ENCODE measurements around the gene ARID5B.
"Not testable (repeated sequence)": the region's sequence is repeated elsewhere in the genome, so short reads cannot be mapped to it uniquely, and the experiment has no call there.

ARID5B gene

DNA sequence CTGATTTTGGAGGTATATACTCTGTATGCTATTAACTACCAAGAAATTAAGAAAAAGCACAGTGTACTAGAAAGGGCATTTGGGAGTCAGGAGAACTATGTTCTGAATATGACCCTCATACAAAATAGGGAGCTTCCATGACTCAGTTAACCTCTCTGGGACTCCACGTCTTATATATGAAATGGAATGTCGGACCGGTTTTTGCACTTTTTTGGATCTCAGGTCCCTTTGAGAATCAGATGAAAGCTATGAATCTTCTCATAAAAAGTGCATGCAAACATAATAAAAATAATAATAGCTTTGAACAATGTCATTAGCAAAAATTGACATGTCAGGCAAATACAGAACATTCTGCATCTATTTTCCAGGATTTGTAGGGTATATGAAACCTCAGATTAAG is 113.0 kb downstream of the ARID5B start:
- DNase-seq (ENCODE audit: low read depth), result no peak

GRCh38 chr10:62015994-62016393 is 114.5 kb downstream of the ARID5B start:
- no peak for DNase-seq (ENCODE audit: low read depth)

- no peak for DNase-seq (ENCODE audit: low read depth)
Measured at GRCh38 chr10:62016623-62017490, 115.4 kb downstream of the ARID5B start.

- DNase-seq (ENCODE audit: low read depth), result no peak
Measured at GRCh38 chr10:62017491-62017870, 116.0 kb downstream of the ARID5B start.

- no peak for DNase-seq (ENCODE audit: low read depth)
Measured at GRCh38 chr10:62018131-62018911, 116.8 kb downstream of the ARID5B start.

- DNase-seq (ENCODE audit: low read depth), result no peak
Measured at GRCh38 chr10:62019013-62019684, 117.7 kb downstream of the ARID5B start.

DNA sequence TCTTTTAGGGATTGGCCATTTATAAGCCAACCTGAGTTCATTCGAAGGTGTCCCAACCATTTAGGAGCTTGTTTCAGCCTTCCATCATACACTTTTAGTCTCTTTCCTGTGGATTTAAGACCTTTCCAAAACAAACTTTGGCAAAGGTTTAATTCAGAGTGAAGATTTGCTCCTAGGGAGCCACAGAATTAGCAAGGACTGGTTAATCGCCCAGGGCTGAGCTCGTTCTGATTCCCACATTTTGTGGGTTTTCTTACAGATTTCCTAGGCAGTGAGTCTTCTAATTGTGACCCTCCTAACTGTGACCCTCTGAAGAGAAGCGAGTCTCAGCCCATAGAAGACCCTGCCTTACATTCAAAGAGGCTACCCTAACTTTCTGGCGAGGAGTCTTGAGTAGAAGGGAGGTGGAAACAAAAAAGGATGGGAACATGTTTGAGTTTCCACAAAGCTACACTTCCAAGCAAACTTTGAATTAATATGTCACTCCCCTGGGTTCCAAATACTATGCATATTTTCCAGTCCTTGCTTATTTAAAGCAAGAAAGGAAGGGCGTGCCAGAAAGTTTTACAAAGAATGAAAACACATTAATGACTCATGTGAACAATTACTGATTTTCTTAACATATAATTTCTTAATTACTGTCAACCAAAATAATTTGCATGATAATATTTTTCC is 118.3 kb downstream of the ARID5B start:
- DNase-seq (ENCODE audit: low read depth), result no peak

DNA sequence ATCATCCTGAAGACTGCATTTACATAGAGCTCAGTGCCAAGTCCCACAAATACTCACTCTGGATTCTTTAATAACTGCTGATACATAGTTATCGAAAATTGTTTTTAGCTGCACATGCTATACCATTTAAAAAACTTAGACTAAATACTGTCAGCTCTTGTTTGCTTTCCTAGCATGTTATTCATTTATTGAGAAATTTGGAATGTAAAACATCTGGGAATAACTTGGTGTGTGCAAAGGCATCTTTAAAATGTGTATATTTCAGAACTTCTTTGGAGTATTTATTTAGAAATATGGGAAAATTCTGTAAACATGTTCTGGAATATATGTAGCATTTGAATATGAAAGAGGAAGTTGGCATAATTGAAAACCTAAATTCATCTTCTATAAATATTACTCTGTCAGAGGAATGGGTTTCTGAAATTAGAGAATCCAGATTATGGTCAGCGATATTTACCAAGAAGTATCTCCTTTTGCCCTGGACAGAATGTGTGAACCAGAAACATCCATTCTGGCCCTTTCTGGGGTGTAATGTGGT is 119.7 kb downstream of the ARID5B start:
- DNase-seq (ENCODE audit: low read depth), result no peak

DNA sequence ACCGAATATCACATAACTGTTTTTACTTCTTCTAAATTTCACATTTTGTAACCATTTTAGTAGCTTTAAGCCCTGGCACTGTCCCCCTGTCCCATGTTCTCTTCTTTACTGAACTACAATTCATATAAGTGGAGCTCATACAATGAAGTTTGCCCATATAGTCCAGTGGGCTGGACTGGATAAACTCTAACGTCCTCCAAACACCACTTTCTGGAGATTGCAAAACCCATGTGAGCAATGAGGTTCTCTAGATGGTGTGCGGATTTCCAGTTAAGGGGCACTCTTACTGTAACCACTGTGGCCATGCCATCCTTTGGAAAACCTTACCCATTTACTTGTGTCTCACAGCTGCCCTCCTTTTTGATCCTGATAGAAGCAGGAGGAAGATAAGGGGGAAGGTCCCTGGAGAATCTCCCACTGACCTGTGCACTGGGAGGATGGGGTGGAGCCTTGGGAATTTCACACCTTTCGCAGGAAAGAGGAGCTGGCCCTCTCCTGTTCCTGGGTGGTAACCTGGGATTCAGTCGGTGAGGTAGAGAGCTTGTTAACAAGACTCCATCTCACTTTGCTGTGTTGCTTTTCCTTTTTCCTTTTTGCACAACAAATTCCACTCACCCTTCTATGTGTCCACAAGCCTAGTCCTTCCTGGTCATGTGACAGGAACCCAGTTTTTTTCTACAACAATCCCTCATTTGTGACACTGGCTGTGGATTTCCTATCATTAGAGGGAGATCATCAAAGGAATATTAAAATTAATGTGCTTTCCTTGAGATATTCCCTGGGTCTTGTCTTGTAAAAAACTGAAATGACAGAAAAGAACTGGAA is 120.7 kb downstream of the ARID5B start:
- no peak for DNase-seq (ENCODE audit: low read depth)

DNA sequence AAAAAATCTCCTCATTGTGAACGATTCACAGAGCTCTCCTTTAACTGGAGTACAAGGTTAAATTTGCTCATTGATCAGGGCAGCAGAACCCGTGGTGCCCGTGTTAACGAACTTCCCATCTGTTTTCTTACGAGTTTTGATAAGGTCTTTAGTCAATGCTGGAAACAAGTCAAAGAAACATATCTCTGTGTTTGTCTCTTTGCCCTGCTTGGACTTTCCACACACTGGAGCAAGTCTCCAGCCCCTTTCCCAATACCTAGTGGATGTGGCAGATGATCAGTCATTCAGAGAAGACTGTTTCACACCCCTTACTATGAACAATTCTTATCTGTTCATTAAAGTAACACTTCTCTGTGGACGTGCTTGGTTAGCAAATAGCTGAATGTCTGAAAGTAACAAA is 121.3 kb downstream of the ARID5B start:
- DNase-seq (ENCODE audit: low read depth), result no peak

DNA sequence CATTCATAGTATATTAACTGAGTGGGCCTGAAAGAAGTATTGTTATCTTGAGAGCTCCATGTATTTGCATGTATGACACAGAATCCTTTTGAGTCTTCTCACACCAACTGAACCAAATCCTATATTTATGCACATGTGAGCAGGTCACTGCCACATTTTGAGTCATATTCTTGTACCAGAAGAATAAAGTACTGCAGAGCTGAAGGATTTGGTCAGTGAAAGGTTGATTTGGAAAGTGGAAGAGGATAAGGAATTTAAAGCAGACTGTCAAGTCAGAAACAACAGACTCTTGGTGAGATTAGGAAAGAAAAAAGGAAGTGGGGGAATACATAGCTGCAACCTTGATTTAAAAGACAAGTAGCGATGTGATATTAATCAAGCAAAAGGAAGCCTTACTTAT is 121.8 kb downstream of the ARID5B start:
- DNase-seq (ENCODE audit: low read depth), result no peak

DNA sequence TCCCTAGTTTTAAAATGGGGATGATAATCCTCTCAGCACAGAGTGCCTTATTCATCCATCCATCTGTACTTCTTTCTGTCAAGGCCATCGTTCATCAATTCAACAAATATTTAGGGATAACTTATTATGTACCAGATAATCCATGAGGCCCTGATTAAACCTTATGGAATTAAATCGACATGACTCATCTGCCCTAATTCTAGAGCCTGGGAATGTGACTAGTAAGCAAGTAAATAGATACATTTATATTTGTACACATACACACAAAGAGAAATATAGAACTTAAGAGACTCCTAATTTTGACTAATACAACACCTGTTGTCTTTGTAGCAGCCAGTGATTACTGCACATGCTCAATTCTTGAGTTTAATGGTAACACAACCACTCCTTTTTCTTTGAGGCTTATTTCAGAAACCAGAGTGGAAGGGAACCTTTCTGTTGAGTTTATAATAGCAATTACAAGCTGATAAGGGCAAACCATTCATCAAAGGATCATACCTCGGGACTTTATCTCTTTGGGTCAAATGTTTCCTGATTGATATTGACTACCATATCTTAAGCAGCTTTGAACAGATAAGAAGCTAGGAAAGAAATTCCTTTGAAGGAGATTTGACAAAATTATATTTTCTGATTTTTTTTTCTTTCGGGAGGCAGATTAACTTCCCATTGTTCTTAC is 122.7 kb downstream of the ARID5B start:
- DNase-seq (ENCODE audit: low read depth), result no peak

DNA sequence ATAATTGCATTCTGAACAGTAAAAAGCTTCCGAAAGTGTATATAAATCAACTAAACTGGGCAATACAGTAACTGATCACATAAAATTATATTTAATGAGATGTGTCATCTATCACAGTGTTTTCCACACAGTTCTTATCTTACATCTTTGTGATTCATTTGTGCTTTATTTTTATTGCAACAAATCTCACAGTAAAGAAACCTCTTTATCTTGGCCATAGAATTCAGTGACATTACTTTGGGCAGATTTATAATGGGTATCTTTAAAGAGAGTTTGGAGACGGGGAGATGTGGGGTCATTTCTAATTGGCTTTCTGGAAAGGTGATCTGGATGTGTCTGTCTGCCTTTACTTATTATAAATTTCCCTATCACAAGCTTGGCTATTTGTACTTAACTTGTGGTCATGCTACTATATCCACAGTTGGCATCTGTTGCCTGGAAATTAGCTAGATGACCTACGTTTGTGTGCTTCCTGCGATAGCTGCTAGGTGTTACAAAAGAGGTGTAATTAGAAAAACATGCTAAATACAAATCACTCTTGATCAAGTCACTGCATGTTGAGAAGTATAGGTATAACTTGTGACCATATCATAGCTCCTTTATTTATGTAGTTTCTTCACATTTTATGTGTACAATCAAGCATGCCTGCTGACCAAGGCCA is 123.8 kb downstream of the ARID5B start:
- DNase-seq (ENCODE audit: low read depth), result no peak

- DNase-seq (ENCODE audit: low read depth), result no peak
Measured at GRCh38 chr10:62025901-62026879, 124.7 kb downstream of the ARID5B start.

DNA sequence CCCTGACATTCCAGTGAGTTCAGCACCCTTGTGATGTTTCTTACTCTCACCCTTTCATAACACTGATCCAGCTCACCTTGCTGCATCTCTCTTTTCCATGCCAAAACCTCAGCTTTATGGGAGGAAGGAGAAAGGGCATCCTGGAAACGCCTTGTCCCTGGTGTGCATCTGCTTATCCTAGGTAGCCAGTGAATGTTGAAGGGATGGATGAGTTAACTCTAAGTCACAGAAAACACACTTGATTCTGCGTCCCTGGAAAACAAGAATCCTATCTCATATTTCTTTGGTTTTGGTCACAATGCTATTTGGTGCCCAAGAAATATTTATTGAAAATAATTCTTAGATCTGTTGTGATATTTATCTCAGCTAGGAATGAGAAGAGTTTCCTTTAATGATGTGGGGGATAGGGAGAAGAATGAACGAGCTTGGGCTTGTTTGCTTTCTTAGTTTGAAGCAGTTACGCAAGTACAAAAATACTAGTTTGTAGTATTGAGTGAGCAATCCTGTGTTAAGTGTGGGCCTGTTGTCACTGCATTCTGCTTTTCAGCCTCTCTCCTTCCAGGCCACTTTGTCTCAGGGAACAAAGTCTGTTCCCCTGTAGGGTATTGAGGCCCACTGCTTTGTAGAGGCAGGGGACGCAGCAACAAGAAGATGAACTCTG is 126.5 kb downstream of the ARID5B start:
- DNase-seq (ENCODE audit: low read depth), result no peak

DNA sequence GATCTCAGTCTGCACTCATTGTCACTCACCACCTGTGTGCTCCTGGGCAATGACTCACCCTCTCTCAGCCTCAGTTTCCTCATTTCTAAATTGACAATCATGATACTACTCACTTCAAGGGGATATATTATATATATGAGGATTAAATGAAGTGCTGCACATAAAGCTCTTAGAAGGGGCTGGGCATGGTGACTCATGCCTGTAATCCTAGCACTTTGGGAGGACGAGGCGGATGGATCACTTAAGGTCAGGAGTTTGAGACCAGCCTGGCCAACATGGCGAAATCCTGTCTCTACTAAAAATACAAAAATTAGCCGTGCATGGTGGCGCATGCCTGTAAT is 127.0 kb downstream of the ARID5B start:
- not testable (repeated sequence) for DNase-seq (ENCODE audit: low read depth)

DNA sequence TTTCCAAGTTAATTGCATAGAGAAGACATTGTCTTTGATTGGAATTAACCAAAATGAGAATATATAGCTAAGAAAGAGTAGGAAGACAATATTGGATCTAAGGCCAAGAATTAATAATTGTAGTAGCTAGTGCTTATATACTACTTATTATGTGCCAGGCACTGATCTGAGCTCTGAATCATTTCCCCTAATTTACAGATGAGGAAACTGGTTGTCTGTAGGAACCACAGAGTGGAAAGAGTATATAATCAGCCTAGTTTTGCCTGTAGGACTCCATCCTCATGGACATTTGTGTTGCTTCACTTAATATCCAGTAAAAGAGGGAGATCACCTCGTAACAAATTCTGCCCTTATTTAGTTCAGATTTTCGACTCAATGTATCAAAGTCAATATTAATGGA is 127.9 kb downstream of the ARID5B start:
- DNase-seq (ENCODE audit: low read depth), result no peak

DNA sequence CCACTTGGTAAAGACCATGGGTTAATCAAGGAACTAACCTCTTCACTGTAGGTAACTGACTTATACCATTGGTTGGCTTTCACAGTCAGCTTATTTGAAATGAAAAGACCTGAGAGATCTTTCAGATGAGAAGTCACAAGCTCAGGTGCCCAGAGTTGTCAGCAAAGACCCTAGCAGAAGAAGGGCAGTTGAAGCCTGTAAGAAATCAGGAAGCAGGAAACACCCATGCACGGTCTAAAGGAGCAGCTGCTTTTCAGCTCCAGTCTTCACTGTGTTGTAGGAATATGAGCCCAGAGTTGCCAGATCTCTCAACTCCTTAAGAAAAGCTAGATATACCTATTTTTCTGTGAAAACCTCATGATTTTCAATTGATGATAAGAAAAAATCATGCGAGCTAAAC is 130.0 kb downstream of the ARID5B start:
- no peak for DNase-seq (ENCODE audit: low read depth)
